Spleen (tissue), 7 donors: ENCODE measurements around the gene LARP4B.

ENCODE experiments used
- POLR2A ChIP-seq, 3 donors: fragments of 450-650 bp; IDR thresholded peaks; one replicate each; pipeline ENCODE4 v1.5.1; 2017; ENCODE audit warnings: antibody characterized with exemption in 3 of 3, mild to moderate bottlenecking in 1 of 3
- TF ChIP-seq, protein P1 (sequence below), 11 experiments: fragments of 200-600 bp in 7 of 11; fragments of 450-650 bp in 4 of 11; sonication (generic) in 4 of 11; IDR thresholded peaks in 8 of 11; conservative IDR thresholded peaks in 3 of 11; 1 replicate in 7 of 11; 2 replicates in 4 of 11; pipeline versions ENCODE4 v1.4.0 to v1.8.0; 2016 to 2021; ENCODE audit warnings: antibody characterized with exemption in 11 of 11, inconsistent platforms in 4 of 11, mild to moderate bottlenecking in 1 of 11
- donor health status: DM: no; HTN: no; CAD: no; lungs with moderate emphysema.
- donor health status: DM: no; HTN: no; CAD: no.
- donor health status: DM: no; HTN: no; CAD: no.

DNA sequence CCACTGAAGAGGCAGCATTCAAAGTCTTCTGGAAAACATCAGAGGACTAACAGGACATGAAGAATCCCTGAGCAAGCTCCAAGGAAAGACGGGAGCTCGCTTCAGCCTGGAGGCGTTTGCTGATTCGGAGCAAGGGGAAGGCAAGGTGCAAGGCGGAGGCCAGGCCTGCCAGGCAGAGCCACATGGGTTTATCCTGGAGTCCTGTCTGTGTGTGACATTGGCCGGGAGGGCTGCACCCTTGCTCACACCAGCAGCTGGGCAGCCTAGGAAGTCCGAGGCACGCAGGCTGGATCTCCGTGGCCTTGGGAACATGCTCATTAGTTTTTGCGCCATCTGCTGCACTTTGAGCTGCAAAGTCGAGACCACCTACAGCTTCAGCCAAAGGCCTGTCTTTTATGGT, 22.3 kb upstream of the LARP4B start:
- TF ChIP-seq, protein P1, sequence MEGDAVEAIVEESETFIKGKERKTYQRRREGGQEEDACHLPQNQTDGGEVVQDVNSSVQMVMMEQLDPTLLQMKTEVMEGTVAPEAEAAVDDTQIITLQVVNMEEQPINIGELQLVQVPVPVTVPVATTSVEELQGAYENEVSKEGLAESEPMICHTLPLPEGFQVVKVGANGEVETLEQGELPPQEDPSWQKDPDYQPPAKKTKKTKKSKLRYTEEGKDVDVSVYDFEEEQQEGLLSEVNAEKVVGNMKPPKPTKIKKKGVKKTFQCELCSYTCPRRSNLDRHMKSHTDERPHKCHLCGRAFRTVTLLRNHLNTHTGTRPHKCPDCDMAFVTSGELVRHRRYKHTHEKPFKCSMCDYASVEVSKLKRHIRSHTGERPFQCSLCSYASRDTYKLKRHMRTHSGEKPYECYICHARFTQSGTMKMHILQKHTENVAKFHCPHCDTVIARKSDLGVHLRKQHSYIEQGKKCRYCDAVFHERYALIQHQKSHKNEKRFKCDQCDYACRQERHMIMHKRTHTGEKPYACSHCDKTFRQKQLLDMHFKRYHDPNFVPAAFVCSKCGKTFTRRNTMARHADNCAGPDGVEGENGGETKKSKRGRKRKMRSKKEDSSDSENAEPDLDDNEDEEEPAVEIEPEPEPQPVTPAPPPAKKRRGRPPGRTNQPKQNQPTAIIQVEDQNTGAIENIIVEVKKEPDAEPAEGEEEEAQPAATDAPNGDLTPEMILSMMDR (IDR thresholded peaks at IDR 0.05 in 8 of 11, conservative IDR thresholded peaks at IDR 0.05 in 3 of 11) = no peak
- TF ChIP-seq POLR2A (IDR thresholded peaks at IDR 0.05) = no peak
